GM12873 (cell line): ENCODE results near the gene NPR1.

ENCODE experiments used
- TF ChIP-seq, protein P1 (sequence below): IDR thresholded peaks from 2 replicates; pipeline ENCODE4 v1.5.1; 2012; ENCODE audit warnings: low read depth, mild to moderate bottlenecking, moderate library complexity, low read length, control low read depth; ENCODE audit not compliant: insufficient read depth; ENCODE audit errors: missing control alignments

NPR1 gene

DNA sequence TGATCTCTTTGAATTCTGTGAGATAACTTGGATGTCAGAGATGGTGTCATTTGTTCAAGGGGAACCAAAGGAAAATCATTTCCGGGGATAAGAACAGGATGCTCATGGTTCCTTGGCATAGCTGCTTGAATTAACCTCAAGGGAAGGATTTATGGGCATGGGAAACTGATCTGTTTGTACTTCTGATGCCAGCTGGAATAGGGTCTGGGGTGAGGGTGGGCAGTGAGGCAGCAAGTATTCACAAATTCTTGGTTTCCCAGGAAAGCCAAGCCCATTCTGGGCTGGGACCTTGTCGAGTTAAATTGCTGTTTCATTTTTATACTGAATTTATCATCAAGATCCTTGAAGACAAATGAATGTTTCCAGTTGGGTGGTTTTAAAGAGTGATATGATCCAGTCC, 63.5 kb downstream of the NPR1 start:
- TF ChIP-seq, protein P1, sequence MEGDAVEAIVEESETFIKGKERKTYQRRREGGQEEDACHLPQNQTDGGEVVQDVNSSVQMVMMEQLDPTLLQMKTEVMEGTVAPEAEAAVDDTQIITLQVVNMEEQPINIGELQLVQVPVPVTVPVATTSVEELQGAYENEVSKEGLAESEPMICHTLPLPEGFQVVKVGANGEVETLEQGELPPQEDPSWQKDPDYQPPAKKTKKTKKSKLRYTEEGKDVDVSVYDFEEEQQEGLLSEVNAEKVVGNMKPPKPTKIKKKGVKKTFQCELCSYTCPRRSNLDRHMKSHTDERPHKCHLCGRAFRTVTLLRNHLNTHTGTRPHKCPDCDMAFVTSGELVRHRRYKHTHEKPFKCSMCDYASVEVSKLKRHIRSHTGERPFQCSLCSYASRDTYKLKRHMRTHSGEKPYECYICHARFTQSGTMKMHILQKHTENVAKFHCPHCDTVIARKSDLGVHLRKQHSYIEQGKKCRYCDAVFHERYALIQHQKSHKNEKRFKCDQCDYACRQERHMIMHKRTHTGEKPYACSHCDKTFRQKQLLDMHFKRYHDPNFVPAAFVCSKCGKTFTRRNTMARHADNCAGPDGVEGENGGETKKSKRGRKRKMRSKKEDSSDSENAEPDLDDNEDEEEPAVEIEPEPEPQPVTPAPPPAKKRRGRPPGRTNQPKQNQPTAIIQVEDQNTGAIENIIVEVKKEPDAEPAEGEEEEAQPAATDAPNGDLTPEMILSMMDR, result no peak

DNA sequence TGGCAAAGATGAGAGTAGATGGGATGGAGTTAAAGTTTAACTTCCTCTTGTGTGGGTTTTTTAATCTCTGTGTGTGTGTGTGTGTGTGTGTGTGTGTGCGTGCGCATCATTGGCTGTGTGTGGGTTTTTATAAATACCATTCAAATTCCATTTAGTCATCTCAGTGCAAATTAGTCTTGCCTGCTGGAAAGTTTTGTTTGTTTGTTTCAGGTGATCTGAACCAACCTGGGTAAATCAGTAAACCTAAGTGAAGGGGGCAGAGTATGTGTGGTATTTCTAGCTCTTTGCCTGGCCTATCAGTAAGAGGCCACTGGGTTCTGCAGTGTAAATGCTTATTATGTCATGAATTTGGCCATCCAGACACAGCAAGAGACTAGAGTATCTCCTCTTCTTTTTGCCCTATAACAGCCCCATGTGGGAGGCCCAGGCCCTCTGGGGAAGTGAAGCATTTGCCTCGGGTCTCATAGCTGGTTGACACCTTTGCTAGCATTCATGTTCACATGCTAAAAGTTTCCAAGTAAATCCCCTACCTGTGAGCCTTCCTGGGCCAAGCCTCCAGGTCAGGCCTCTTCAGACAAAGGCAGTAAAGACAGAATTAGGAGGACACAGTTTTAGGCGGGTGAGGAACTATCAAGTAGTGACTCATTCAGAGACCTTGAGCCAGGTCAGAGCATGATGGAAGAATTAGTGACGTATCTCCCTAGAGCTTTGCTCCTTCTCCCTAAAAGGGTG, 64.1 kb downstream of the NPR1 start:
- TF ChIP-seq, protein P1, result no peak
